Right atrium auricular region (tissue), 2 donors: Measurements from ENCODE around the gene CASQ1. TPM values are rescaled to one million over a fixed set of nuclear protein-coding genes. Genes with fewer than 3 reads are reported as not detected.

Experiments used
- DNase-seq: peaks from one replicate; pipeline ENCODE4 v3.0.0-alpha.2; 2019; ENCODE audit warnings: low spot score
- H3K27ac ChIP-seq, 2 donors: fragments of 200-600 bp; sonication (generic); 1 replicate in 1 of 2; 2 replicates in 1 of 2; pipeline ENCODE4 v1.5.1; 2016 to 2019
- H3K27me3 ChIP-seq, 2 donors: fragments of 200-600 bp; sonication (generic); one replicate each; pipeline versions ENCODE4 v1.5.1 to v1.6.0; 2017 to 2019
- H3K36me3 ChIP-seq: fragments of 200-600 bp; sonication (generic); one replicate; pipeline ENCODE4 v1.5.1; 2016
- H3K4me1 ChIP-seq, 2 donors: fragments of 200-600 bp; sonication (generic); one replicate each; pipeline versions ENCODE4 v1.5.1 to v1.6.0; 2017 to 2019
- H3K4me3 ChIP-seq, 2 donors: fragments of 200-600 bp; sonication (generic); 1 replicate in 1 of 2; 2 replicates in 1 of 2; pipeline ENCODE4 v1.5.1; 2017 to 2019; ENCODE audit warnings: mild to moderate bottlenecking in 1 of 2, moderate library complexity in 1 of 2
- H3K9me3 ChIP-seq, 2 donors: fragments of 200-600 bp; sonication (generic); one replicate each; pipeline ENCODE4 v1.5.1; 2019
- total RNA-seq, 2 donors: library from RNA; depleted of rRNA; stranded (reverse); fragments of >200 nt; gene quantifications; one replicate each; pipeline ENCODE4 v1.1.0, GENCODE V29; 2016
- TF ChIP-seq, protein P1 (sequence below), 2 donors: fragments of 200-600 bp; sonication (generic); IDR thresholded peaks; one replicate each; pipeline ENCODE4 v1.5.1; 2019; ENCODE audit warnings: antibody characterized with exemption in 2 of 2

Gene CASQ1
- total RNA-seq, 2 donors from 2014 or later = 10.1 to 32.3 TPM

DNA sequence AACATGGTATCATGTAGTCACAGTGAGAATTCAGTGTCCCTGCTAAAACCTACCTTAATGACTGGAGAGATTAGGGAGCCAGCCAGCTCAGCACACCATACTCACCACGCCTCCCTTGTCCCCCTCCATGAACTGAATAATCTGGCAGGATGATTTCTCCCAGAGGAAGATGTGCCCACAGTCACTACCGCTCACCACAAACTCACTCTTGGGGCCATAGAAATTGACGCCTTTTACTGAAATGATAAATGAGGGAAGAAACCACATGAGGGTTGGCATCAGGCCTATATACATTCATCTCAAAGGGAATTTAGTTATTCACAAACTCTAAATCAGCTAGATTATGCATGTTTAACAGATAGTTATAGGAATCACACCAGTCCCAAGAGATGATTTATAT lies 32.2 kb downstream of the CASQ1 start:
- H3K27ac ChIP-seq = no peak overlapping the region
- no peaks in the 10 kb centered on the region for H3K27me3 ChIP-seq
- peaks cover 90% of the 10 kb centered on the region for H3K36me3 ChIP-seq
- no peaks in the 10 kb centered on the region for H3K9me3 ChIP-seq
- no peak for DNase-seq
- H3K4me1 ChIP-seq = peaks cover 0 to 34% of the 10 kb centered on the region in 2 donors
- H3K4me3 ChIP-seq = no peak overlapping the region
- TF ChIP-seq, protein P1, sequence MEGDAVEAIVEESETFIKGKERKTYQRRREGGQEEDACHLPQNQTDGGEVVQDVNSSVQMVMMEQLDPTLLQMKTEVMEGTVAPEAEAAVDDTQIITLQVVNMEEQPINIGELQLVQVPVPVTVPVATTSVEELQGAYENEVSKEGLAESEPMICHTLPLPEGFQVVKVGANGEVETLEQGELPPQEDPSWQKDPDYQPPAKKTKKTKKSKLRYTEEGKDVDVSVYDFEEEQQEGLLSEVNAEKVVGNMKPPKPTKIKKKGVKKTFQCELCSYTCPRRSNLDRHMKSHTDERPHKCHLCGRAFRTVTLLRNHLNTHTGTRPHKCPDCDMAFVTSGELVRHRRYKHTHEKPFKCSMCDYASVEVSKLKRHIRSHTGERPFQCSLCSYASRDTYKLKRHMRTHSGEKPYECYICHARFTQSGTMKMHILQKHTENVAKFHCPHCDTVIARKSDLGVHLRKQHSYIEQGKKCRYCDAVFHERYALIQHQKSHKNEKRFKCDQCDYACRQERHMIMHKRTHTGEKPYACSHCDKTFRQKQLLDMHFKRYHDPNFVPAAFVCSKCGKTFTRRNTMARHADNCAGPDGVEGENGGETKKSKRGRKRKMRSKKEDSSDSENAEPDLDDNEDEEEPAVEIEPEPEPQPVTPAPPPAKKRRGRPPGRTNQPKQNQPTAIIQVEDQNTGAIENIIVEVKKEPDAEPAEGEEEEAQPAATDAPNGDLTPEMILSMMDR (IDR thresholded peaks at IDR 0.05) = no peak

DNA sequence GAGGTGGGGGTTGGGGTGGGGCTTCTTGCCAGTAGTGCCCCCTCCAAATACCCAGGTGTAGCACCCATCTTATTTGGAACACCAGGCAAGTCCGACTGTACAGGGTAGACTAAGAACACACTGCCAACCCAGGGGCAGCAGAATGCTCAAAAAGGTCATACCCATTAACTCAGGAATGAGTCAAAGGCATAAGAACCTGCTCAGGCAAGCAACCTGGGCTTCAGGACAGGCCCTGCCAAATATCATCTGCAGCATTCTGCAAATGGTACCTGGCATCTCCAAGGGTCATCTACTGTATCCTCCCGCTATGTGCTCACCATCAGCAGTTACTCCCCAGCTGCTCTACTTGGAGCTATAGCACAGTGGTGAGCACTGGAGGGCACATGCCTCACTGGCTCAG lies 34.2 kb downstream of the CASQ1 start:
- peaks cover 96% of the 10 kb centered on the region for H3K36me3 ChIP-seq
- H3K4me3 ChIP-seq = no peak overlapping the region
- no peaks in the 10 kb centered on the region for H3K27me3 ChIP-seq
- H3K9me3 ChIP-seq = no peaks in the 10 kb centered on the region
- no peak for DNase-seq
- TF ChIP-seq, protein P1 (IDR thresholded peaks at IDR 0.05) = no peak
- H3K27ac ChIP-seq = no peak overlapping the region
- H3K4me1 ChIP-seq = peaks cover 0 to 13% of the 10 kb centered on the region in 2 donors

DNA sequence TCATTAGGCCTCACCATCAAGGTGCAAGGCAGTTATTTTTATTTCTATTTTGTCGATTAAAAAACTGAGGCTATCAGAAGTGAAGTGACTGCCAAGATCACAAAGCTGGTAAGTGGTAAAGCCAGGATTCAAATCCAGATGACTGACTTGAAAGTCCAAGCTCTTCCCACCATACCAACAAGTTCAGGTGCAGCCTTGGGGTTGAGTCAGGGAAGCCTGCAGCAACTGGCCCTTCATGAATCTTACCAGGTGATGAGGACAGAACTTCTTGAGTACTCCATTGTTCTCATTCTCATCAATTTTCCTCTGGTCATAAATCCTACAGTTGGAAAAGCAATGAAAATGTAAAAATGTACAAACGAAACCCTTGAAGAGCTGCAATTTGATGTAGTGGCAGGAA lies 35.0 kb downstream of the CASQ1 start:
- H3K27ac ChIP-seq = no peak overlapping the region
- H3K27me3 ChIP-seq = no peaks in the 10 kb centered on the region
- TF ChIP-seq, protein P1 (IDR thresholded peaks at IDR 0.05) = no peak
- peaks cover 96% of the 10 kb centered on the region for H3K36me3 ChIP-seq
- no peaks in the 10 kb centered on the region for H3K9me3 ChIP-seq
- no peak overlapping the region for H3K4me3 ChIP-seq
- DNase-seq = no peak
- peaks cover 0 to 8% of the 10 kb centered on the region in 2 donors for H3K4me1 ChIP-seq

DNA sequence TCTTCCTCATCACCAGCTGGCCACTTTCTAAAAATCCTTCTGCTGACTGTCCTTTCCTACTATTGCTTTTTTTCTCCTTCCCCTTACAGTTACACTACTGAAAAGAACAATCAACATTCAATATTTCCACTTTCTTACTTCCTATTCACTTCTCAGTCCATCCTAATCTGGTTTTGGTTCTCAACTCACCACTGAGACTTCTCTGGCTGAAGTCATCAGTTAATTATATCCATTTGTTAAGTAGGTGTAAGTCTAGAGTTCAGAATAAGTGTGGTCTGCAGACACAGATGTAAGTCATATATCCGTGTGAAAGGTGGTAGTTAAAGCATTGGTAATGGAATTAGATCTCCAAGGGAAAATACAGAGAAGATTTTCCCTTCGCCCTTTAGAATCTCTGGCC lies 36.2 kb downstream of the CASQ1 start:
- Histone ChIP-seq H3K36me3 (peaks cover 97% of the 10 kb centered on the region), H3K4me3 (no peak overlapping the region), H3K9me3 (no peaks in the 10 kb centered on the region), H3K27me3 (no peaks in the 10 kb centered on the region), H3K27ac (no peak overlapping the region), H3K4me1 (peaks cover 0 to 8% of the 10 kb centered on the region in 2 donors)
- TF ChIP-seq, protein P1 (IDR thresholded peaks at IDR 0.05) = no peak
- DNase-seq = no peak

DNA sequence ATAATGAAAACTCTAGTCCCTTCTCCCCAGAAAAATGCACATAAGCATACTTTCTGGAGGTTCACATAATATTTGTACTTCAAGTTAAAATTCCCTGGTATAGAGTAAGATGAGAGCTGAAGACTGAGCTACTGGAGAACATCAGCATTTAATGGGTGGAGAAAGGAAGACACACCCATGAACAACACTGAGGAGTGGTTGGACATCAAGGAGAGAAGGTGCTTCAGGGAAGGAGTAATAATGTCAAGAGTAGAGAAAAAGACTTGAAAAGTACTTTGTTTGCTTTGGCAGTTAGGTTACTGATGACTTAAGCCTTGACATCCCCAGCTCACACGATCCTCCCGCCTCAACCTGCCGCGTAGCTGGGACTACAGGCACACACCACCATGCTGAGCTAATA lies 36.7 kb downstream of the CASQ1 start:
- DNase-seq = no peak
- H3K9me3 ChIP-seq = no peaks in the 10 kb centered on the region
- TF ChIP-seq, protein P1 (IDR thresholded peaks at IDR 0.05) = no peak
- H3K36me3 ChIP-seq = peaks cover 98% of the 10 kb centered on the region
- H3K27ac ChIP-seq = no peak overlapping the region
- H3K4me1 ChIP-seq = peaks cover 0 to 8% of the 10 kb centered on the region in 2 donors
- H3K4me3 ChIP-seq = no peak overlapping the region
- no peaks in the 10 kb centered on the region for H3K27me3 ChIP-seq

DNA sequence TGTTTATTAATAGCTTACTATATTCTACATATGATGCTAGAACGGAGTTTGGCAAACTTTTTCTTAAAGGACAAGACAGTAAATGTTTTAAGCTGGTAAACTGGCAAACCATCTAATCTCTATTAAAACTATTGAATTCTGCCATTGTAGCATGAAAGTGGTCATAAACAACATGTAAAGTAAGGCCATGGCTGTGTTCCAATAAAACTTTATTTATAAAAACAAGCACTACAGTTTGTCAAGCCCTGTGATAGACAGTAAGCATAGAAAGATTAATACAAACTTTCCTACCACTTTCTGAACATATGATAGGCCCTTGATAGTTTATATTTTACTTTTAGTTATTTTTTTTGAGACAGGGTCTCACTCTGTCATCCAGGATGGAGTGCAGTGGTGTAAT lies 37.2 kb downstream of the CASQ1 start:
- Histone ChIP-seq H3K27me3 (no peaks in the 10 kb centered on the region), H3K4me1 (peaks cover 0 to 8% of the 10 kb centered on the region in 2 donors), H3K27ac (no peak overlapping the region), H3K9me3 (no peaks in the 10 kb centered on the region), H3K4me3 (no peak overlapping the region), H3K36me3 (peaks cover 98% of the 10 kb centered on the region)
- no peak for DNase-seq
- TF ChIP-seq, protein P1 (IDR thresholded peaks at IDR 0.05) = no peak
